ENCODE measurements around the gene CHRNA3.

GRCh38 chr15:78650022-78650421, 29.2 kb upstream of the CHRNA3 start:
- TF ChIP-seq, protein P1, sequence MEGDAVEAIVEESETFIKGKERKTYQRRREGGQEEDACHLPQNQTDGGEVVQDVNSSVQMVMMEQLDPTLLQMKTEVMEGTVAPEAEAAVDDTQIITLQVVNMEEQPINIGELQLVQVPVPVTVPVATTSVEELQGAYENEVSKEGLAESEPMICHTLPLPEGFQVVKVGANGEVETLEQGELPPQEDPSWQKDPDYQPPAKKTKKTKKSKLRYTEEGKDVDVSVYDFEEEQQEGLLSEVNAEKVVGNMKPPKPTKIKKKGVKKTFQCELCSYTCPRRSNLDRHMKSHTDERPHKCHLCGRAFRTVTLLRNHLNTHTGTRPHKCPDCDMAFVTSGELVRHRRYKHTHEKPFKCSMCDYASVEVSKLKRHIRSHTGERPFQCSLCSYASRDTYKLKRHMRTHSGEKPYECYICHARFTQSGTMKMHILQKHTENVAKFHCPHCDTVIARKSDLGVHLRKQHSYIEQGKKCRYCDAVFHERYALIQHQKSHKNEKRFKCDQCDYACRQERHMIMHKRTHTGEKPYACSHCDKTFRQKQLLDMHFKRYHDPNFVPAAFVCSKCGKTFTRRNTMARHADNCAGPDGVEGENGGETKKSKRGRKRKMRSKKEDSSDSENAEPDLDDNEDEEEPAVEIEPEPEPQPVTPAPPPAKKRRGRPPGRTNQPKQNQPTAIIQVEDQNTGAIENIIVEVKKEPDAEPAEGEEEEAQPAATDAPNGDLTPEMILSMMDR (IDR thresholded peaks at IDR 0.05; ENCODE audit: low read depth, low read length, poor library complexity, severe bottlenecking) = no peak
- no peak for TF ChIP-seq EZH2phosphoT487 (IDR thresholded peaks at IDR 0.05; ENCODE audit: borderline replicate concordance, low read length)
